A673 (cell line): Measurements from ENCODE around the gene SERPINA5.

ENCODE experiments used
- CTCF ChIP-seq: fragments of 300-800, 200-600 bp; sonication (generic); conservative IDR thresholded peaks from 2 replicates; pipeline ENCODE4 v1.5.1; 2017; ENCODE audit warnings: low read depth, mild to moderate bottlenecking, antibody characterized with exemption, low read length, moderate library complexity, mixed read lengths
- EZH2 ChIP-seq: fragments of 200-600 bp; sonication (generic); IDR thresholded peaks from 2 replicates; pipeline ENCODE4 v1.6.1; 2017; ENCODE audit warnings: borderline replicate concordance, low read depth, mild to moderate bottlenecking, mixed read lengths, antibody characterized with exemption, low read length; ENCODE audit not compliant: poor library complexity, severe bottlenecking

GRCh38 chr14:94560291-94560665 is 20.9 kb upstream of the SERPINA5 start:
- TF ChIP-seq CTCF (no peak), EZH2 (no peak)
